ENCODE data around the gene PANX1.

PANX1 gene

DNA sequence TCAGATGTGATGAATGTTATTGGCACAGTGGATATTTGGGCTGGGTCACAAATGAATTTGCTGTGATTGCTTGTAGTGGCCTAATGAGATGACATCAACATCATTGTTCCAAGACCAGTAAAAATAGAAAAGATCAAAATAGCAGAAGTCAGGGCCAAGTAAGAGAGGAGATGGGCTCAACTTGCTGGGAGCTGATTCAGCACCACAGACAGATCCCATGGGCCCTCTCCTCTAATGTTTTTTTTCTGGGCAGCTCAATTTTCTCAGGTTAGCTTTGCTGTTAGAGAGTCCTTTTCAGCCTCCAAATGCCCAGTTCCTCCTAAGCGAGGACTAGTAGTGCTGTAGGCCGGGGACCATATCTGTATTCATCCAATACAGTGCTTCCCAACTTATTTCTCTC, 89.7 kb downstream of the PANX1 start:
- Histone ChIP-seq H4K20me1 (ENCODE audit: insufficient read depth, low read length) (no peaks in the 10 kb centered on the region), H3K4me2 (ENCODE audit: low read length) (no peak overlapping the region), H3K36me3 (replicated peaks; ENCODE audit: low read depth, low read length) (no peaks in the 10 kb centered on the region), H2AFZ (ENCODE audit: low read depth, low read length) (no peak overlapping the region), H3K9me3 (ENCODE audit: insufficient read depth, low read length) (peaks cover 10% of the 10 kb centered on the region), H3K4me3 (ENCODE audit: low read length) (no peak overlapping the region), H3K79me2 (ENCODE audit: low read length) (no peaks in the 10 kb centered on the region), H3K27me3 (ENCODE audit: low read depth, low read length) (no peaks in the 10 kb centered on the region), H3K9ac (ENCODE audit: low read length) (no peak overlapping the region), H3K4me1 (ENCODE audit: low read length) (peaks cover 10% of the 10 kb centered on the region), H3K27ac (ENCODE audit: low read length) (no peak overlapping the region)
- TF ChIP-seq, protein P1, sequence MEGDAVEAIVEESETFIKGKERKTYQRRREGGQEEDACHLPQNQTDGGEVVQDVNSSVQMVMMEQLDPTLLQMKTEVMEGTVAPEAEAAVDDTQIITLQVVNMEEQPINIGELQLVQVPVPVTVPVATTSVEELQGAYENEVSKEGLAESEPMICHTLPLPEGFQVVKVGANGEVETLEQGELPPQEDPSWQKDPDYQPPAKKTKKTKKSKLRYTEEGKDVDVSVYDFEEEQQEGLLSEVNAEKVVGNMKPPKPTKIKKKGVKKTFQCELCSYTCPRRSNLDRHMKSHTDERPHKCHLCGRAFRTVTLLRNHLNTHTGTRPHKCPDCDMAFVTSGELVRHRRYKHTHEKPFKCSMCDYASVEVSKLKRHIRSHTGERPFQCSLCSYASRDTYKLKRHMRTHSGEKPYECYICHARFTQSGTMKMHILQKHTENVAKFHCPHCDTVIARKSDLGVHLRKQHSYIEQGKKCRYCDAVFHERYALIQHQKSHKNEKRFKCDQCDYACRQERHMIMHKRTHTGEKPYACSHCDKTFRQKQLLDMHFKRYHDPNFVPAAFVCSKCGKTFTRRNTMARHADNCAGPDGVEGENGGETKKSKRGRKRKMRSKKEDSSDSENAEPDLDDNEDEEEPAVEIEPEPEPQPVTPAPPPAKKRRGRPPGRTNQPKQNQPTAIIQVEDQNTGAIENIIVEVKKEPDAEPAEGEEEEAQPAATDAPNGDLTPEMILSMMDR (IDR thresholded peaks at IDR 0.05; ENCODE audit: low read depth, low read length), result no peak
- TF ChIP-seq EZH2phosphoT487 (IDR thresholded peaks at IDR 0.05; ENCODE audit: low read depth), result no peak

GRCh38 chr11:94219771-94220170, 91.1 kb downstream of the PANX1 start:
- peaks cover 10% of the 10 kb centered on the region for H3K4me1 ChIP-seq (ENCODE audit: low read length)
- H2AFZ ChIP-seq (ENCODE audit: low read depth, low read length), result no peak overlapping the region
- H3K27me3 ChIP-seq (ENCODE audit: low read depth, low read length), result no peaks in the 10 kb centered on the region
- no peak overlapping the region for H3K9ac ChIP-seq (ENCODE audit: low read length)
- no peaks in the 10 kb centered on the region for H3K79me2 ChIP-seq (ENCODE audit: low read length)
- no peaks in the 10 kb centered on the region for H4K20me1 ChIP-seq (ENCODE audit: insufficient read depth, low read length)
- no peaks in the 10 kb centered on the region for H3K36me3 ChIP-seq (replicated peaks; ENCODE audit: low read depth, low read length)
- H3K27ac ChIP-seq (ENCODE audit: low read length), result no peak overlapping the region
- TF ChIP-seq EZH2phosphoT487 (IDR thresholded peaks at IDR 0.05; ENCODE audit: low read depth), result no peak
- TF ChIP-seq, protein P1 (IDR thresholded peaks at IDR 0.05; ENCODE audit: low read depth, low read length), result no peak
- H3K4me2 ChIP-seq (ENCODE audit: low read length), result no peak overlapping the region
- H3K4me3 ChIP-seq (ENCODE audit: low read length), result no peak overlapping the region
- peaks cover 10% of the 10 kb centered on the region for H3K9me3 ChIP-seq (ENCODE audit: insufficient read depth, low read length)

- H3K4me3 ChIP-seq (ENCODE audit: low read length), result no peak overlapping the region
- TF ChIP-seq, protein P1 (IDR thresholded peaks at IDR 0.05; ENCODE audit: low read depth, low read length), result no peak
- TF ChIP-seq EZH2phosphoT487 (IDR thresholded peaks at IDR 0.05; ENCODE audit: low read depth), result no peak
- no peak overlapping the region for H2AFZ ChIP-seq (ENCODE audit: low read depth, low read length)
- H3K4me1 ChIP-seq (ENCODE audit: low read length), result peaks cover 12% of the 10 kb centered on the region
- H4K20me1 ChIP-seq (ENCODE audit: insufficient read depth, low read length), result no peaks in the 10 kb centered on the region
- no peak overlapping the region for H3K27ac ChIP-seq (ENCODE audit: low read length)
- peaks cover 4% of the 10 kb centered on the region; the same call in 1 of the 2 replicates for H3K9me3 ChIP-seq (ENCODE audit: insufficient read depth, low read length)
- H3K4me2 ChIP-seq (ENCODE audit: low read length), result no peak overlapping the region
- no peaks in the 10 kb centered on the region for H3K79me2 ChIP-seq (ENCODE audit: low read length)
- H3K9ac ChIP-seq (ENCODE audit: low read length), result no peak overlapping the region
- H3K36me3 ChIP-seq (replicated peaks; ENCODE audit: low read depth, low read length), result no peaks in the 10 kb centered on the region
- no peaks in the 10 kb centered on the region for H3K27me3 ChIP-seq (ENCODE audit: low read depth, low read length)
These were observed 95.4 kb downstream of the PANX1 start for GRCh38 chr11:94224078-94224477.
